Mononuclear cell (primary cell): Measurements from ENCODE around the gene JUN. TPM values are rescaled to one million over a fixed set of nuclear protein-coding genes. Genes with fewer than 3 reads are reported as not detected.
"Not testable (repeated sequence)": the region's sequence is repeated elsewhere in the genome, so short reads cannot be mapped to it uniquely, and the experiment has no call there.

Experiments used
- H3K27me3 ChIP-seq: 2 replicates; pipeline ENCODE4 v1.6.0; 2011; ENCODE audit warnings: low read length, control low read depth; ENCODE audit not compliant: insufficient read depth
- H3K4me1 ChIP-seq: 2 replicates; pipeline ENCODE4 v1.5.1; 2011; ENCODE audit warnings: mild to moderate bottlenecking, low read length, control low read depth; ENCODE audit not compliant: insufficient read depth
- H3K4me3 ChIP-seq: 2 replicates; pipeline ENCODE4 v1.5.1; 2011; ENCODE audit warnings: mild to moderate bottlenecking, low read length, moderate library complexity
- H3K9me3 ChIP-seq: 2 replicates; pipeline ENCODE4 v1.5.1; 2011; ENCODE audit warnings: low read depth, mild to moderate bottlenecking, control low read depth, low read length
- total RNA-seq: library from RNA; depleted of rRNA; stranded (reverse); fragments of >200 nt; gene quantifications from one replicate; pipeline ENCODE4 v1.2.3, GENCODE V29; 2012

JUN gene
- total RNA-seq, 1 donor: 1,080 TPM

DNA sequence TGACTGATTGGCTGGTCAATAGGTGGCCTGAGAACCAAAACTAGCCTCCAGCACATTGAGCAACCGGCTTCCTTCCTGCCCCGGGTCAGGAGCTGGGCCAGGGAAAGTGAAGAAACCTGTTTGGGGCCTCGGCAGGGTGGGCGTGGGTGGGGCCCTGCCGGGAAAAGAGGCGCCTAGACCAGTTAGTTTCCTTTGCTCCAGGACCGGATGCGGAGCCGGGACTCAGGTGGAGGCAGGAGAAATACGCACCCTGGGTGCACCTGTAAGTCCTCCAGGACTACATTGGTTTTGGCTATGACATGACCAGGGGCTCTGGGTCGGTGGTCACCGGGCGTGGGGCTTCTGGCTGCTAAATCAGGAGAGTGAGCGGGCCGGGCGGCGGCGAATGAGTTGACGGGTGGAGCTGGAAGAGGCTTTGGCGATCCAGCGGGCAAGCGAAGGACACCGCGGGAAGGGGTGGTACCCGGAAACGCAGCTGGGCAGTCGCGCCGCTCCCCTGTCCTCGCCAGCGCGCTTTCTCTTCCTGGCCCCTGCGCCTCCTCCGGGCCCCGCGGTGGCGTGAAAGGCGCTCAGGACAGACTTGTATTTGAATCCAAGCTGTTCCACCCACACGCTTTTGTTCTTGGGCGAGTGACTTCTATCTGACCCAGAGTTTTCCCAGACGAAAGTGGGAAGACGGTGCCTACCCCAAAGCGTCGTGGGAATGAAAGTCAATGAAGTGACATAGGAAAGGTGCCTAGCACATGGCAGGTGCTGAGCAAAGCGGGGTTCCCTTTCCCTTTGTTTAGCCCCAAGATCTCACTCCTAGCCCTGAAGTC lies 30.6 kb upstream of the JUN start:
- H3K4me1 ChIP-seq: peaks cover 60% of the 10 kb centered on the region
- H3K9me3 ChIP-seq: no peaks in the 10 kb centered on the region
- H3K27me3 ChIP-seq: no peaks in the 10 kb centered on the region
- peak overlapping the region; percentile 81 for H3K4me3 ChIP-seq

DNA sequence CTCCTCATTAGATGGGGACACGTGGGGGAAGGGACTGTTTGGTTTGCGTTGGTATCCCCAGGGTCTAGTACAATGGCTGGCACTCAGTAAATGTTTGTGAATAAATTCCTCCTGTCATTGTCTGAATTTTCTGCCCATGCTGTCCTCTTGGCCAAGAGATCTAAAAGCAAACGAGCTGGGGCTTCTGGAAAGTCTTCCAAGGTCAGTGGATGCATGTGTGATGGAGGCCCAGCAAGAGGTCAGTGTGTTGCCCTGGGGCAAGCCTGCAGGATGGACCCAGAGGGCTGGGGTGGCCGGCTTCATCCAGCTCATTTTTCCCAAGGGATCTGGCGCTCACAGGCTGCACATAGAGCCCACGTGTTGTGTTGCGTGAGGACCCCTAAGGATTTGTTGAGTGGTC lies 30.0 kb upstream of the JUN start:
- H3K9me3 ChIP-seq: no peaks in the 10 kb centered on the region
- H3K4me3 ChIP-seq: no peak overlapping the region
- H3K27me3 ChIP-seq: no peaks in the 10 kb centered on the region
- H3K4me1 ChIP-seq: peaks cover 55% of the 10 kb centered on the region

DNA sequence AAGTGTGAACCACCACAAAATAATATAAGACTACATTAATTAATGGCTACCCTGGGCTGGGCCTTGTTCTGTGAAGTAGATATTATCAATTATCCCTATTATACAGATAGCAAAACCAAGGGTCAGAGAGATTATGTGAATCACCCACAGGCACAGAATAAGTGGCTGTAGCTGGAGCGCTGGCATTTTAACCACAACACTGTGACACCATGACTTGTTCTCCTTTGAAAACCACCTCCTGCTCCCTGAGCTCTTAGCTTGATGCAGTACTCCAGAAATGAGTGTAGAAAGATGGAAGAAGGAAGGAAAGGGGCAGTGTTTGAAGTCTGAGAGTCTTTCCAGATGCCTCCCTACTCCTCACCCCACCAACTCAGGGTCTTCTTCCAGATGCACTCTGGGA lies 29.5 kb upstream of the JUN start:
- H3K4me1 ChIP-seq: peaks cover 55% of the 10 kb centered on the region
- H3K27me3 ChIP-seq: no peaks in the 10 kb centered on the region
- no peaks in the 10 kb centered on the region for H3K9me3 ChIP-seq
- no peak overlapping the region for H3K4me3 ChIP-seq

DNA sequence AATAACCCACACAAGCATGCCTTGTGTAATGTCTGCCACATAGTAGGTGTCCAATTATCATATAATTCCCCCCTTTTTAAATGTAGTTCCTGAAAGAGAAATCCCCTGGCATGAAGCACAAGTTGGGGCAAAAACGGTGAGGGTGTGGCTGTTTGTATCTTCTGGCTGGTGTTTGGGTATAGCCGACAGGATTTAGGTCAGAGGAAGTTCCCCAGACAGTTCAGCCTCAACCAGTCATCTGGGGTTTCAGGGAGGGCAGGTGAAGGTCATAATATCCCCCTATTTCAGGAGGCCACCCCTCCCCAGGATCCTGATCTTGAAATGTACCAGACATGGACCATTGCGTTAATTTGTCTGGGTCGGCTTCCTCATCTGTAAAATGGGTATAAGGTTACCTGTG lies 29.1 kb upstream of the JUN start:
- no peaks in the 10 kb centered on the region for H3K9me3 ChIP-seq
- H3K4me1 ChIP-seq: peaks cover 55% of the 10 kb centered on the region
- H3K4me3 ChIP-seq: no peak overlapping the region
- no peaks in the 10 kb centered on the region for H3K27me3 ChIP-seq

DNA sequence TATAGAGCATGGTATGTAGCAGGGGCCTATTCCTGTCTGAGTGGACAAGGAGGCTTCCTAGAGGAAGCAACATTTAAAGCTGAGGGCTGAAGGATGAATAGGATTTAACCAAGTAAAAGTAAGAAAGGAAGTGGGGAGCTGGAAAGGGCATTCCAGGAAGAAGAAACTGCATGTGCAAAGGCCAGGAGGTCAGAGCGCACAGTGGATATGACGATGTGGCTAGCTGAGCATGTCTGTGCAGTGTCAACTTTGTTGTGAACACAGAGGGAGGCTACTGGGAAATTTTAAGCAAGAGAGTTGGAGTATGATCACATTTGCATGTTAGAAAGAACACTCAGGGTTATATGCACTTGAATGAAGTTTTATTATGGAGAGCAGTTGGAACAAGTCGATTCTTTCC lies 28.6 kb upstream of the JUN start:
- H3K4me1 ChIP-seq: peaks cover 56% of the 10 kb centered on the region
- no peaks in the 10 kb centered on the region for H3K27me3 ChIP-seq

DNA sequence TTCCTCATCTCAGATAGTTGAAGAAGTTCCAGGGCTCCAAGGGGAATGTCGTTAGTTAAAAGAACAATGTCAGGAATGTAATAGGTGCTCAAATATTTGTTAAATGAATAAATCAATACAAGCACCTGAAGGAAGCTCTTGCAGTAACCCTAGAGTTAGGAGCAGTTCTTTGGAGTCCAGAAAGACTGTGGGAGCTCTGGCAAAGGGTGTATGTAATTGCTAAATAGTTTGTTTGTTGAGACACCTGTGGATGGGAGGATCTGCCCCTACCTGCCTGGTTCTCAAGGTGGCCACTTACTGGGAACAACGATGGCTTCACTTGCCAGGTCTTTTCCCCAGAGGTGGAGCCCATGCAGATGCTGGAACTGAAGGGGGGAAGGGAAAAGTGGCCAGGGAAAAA lies 27.5 kb upstream of the JUN start:
- H3K9me3 ChIP-seq: no peaks in the 10 kb centered on the region
- peaks cover 55% of the 10 kb centered on the region for H3K4me1 ChIP-seq
- H3K27me3 ChIP-seq: no peaks in the 10 kb centered on the region
- H3K4me3 ChIP-seq: no peak overlapping the region

More for the DNA sequence above, 28.6 kb upstream of the JUN start:
- Histone ChIP-seq H3K9me3 (no peaks in the 10 kb centered on the region), H3K4me3 (no peak overlapping the region)

DNA sequence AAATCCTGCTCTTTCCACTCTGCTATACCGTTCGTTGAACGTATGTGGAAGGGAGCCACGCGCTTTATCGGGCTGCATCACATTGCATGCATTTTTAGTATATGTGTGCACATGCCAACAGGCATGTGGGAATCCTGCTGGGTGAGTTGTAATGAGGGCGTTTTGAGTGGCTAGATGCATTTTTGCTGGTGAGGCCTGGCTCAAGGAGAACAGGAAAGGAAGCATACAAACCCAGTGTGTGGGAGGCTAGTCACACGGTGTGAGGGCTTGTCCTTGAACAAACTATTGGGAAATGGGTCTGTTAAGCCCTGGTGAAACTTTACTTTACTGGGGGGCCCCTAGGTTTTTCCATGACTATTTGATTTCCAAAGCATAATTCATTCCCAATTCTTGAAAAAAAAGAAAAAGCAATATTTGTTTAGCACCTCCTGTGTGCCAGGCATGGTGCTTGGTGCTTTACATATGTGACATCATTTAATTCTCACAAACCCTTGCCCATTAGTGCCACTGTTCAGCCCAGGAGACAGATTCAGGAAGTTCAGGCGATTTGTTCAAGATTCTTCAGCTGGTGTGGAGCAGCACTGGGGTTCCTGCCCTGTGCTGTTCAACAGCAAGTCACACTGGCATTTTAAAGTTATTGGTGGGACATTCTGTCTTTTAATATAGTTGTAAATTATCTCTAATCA lies 25.6 kb upstream of the JUN start:
- Histone ChIP-seq H3K27me3 (no peaks in the 10 kb centered on the region), H3K4me1 (peaks cover 48% of the 10 kb centered on the region), H3K4me3 (no peak overlapping the region), H3K9me3 (no peaks in the 10 kb centered on the region)

DNA sequence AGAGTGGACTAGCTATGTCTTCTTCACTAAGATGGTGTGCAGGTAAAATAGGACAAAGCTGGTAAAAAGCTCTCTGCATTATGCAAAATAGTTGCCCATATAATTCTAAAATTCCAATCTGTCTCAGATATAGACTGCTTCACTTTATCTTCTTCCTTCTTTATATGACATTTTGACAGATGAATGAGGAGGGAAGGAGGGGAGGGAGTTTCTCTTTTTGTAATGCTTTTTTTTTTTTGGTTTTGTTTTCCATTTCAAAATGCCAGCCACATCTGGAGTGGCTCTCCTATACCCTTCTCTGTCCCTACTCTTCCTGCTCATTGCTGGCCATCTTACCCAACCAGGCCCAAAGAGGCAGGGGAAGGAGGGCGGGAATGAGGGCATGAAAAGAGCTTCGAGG lies 24.2 kb upstream of the JUN start:
- H3K27me3 ChIP-seq: no peaks in the 10 kb centered on the region
- H3K4me3 ChIP-seq: no peak overlapping the region
- no peaks in the 10 kb centered on the region for H3K9me3 ChIP-seq
- peaks cover 34% of the 10 kb centered on the region for H3K4me1 ChIP-seq

DNA sequence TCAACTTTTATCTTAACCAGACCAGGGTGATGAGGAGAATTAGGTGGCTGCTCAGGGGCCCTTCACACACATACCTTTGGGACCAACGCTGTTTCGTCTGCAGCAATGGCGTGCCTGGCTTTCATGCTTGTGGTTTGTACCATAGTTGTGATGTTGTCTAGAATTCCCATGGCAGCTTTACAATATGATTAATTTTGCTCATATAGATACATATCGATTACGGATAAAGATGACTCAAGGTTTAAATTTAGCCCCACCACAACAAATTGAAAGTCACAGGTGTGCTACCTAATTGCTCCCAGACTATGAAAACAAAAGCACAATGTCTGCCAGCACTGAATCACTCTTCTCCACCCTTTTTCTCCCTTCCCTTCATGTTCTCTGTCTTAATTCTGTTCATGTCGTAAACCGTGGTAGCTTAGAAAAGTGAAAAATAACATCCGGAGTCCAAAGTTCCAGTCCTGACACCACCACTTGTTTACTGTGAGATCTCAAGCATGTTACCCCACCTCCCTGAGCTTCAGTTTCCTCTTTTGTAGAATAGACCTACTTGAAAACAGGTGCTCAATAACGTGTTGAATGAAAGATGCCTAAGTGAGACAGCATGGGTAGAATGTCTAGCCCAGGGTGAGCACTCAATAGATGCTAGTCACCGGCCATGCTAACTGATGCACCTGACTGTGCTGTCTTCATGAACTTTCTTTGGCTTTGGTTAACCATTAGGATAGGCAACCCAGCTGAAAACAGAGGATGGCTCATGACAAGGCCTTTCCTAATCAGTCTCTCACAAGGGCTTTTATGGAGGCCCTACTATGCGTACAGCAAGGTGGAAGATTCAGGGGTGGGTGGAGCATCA lies 22.1 kb upstream of the JUN start:
- no peaks in the 10 kb centered on the region for H3K27me3 ChIP-seq
- no peak overlapping the region for H3K4me3 ChIP-seq
- H3K4me1 ChIP-seq: peaks cover 26% of the 10 kb centered on the region
- H3K9me3 ChIP-seq: no peaks in the 10 kb centered on the region

DNA sequence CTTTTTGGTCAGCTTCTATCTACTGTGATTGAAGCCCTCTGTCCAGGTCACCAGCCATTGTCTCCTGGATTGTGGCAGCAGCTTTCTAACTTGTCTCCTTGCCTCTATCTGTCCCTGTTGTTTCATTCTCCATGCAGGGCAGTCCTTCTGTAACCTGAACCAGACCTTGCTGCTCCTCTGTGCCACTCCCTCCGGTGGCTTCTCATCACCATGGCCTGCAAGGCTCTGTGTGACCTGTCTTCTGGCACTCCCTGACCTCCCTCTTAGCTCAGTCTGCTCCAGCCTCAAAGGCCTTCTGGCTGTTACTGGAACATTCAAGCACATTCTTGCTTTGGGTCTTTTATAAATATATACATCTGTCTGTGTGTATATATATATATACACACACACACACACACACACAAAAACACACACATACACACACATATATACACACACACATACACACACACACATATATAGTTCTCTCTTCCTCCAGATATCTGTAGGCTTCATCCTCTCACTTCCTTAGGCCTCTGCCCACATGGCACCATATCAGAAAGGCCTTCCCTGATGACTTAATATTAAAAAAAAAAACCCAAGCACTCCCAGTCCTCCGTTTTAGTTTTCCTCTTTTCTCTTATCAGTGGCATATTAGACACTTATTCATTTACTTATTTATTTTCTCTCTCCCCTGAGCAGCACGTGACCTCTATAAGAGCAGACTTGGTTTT lies 21.2 kb upstream of the JUN start:
- H3K9me3 ChIP-seq: no peaks in the 10 kb centered on the region
- H3K4me1 ChIP-seq: peaks cover 23% of the 10 kb centered on the region
- no peak overlapping the region for H3K4me3 ChIP-seq
- H3K27me3 ChIP-seq: no peaks in the 10 kb centered on the region

DNA sequence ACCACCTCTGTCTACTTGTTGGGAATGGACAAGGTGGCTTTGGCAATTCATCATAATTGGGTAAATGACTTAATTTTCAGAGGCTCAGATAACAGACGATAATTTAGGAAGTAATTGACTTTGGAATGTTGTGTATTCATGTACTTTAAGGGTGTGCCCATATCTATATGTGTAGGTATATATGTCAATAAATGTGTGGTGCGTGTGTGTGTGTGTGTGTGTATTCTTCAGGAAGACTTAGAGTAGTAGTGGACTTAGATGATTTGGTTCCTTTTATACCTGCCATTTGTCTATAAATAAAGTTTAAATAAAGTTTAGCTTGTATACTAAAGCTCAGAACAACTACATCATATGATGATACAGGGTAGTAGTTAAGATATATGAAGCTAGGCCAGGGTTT lies 20.0 kb upstream of the JUN start:
- Histone ChIP-seq H3K4me1 (peaks cover 17% of the 10 kb centered on the region), H3K4me3 (no peak overlapping the region), H3K9me3 (no peaks in the 10 kb centered on the region), H3K27me3 (no peaks in the 10 kb centered on the region)

DNA sequence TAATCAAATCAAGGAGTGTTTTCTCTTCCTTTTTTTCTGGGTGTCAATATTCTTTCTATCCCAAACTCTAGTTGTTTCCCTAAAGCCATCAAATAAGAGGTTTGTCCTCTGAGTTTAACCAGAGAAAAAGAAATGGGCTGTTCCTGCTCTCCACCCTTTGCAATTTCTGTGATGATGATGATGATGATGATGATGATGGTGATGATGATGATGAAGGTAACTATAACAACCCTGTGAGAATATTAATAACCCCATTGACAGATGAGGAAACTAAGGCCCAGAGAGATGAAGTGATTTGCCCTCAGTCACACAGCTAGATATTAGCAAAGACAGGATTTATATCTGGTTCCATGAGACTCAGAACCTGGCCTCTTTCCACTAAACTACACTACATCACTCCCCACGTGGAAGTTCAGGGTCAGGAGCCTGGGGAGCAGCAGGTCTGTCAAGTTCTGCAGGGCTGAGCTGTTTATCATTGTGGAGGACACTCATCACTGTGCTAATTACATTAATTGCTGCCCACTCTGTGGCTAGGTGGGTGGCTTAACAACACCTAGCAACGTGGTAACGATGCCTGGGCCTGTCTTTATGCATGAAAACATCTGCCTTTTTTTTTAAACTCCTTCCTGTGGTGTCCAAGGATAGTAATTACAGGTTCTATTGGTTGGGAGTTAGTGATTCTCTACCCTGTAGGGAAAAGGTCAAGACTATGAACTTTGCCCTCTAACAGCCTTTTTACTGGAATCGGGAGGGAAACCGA lies 19.0 kb upstream of the JUN start:
- Histone ChIP-seq H3K9me3 (no peaks in the 10 kb centered on the region), H3K4me3 (no peak overlapping the region), H3K27me3 (no peaks in the 10 kb centered on the region), H3K4me1 (peaks cover 17% of the 10 kb centered on the region)

DNA sequence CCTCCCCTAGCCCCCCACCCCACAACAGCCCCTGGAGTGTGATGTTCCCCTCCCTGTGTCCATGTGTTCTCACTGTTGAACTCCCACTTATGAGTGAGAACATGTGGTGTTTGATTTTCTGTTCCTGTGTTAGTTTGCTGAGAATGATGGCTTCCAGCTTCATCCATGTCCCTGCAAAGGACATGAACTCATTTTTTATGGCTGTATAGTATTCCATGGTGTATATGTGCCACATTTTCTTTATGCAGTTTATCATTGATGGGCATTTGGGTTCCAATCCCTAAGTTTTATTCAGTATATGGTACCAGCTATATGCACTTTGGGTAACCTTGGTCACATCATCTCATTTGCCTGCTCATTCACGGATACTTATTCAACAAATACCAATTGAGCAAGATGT lies 17.4 kb upstream of the JUN start:
- H3K27me3 ChIP-seq, H3K4me3 ChIP-seq, H3K4me1 ChIP-seq, H3K9me3 ChIP-seq: not testable (repeated sequence)

DNA sequence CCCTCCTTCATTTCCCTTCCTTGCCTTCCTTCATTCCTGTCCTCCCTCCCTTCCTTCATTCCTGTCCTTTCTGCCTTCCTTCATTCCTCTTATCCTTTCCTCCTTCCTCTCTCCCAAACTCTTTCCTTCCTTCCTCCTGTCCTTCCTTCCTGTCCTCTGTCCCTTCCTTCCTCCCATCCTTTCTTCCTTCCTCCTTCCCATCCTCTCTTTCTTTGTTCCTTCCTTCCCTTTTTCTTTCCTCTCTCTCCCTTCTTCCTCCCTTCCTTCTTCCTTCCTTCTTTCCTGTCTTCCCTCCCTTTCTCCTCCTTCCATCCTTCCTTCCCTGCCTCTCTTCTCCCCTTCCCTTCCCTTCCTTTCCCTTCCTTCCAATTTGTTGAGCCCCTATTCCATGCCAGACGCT lies 15.8 kb upstream of the JUN start:
- Histone ChIP-seq H3K4me1 (no peaks in the 10 kb centered on the region), H3K4me3 (no peak overlapping the region), H3K9me3 (no peaks in the 10 kb centered on the region), H3K27me3 (no peaks in the 10 kb centered on the region)
